HG03025 (cell line): ENCODE measurements around the gene C16orf46.
"Not testable (repeated sequence)": the region's sequence is repeated elsewhere in the genome, so short reads cannot be mapped to it uniquely, and the experiment has no call there.

Source experiments
- ATAC-seq: cut with Tn5 transposase; IDR thresholded peaks from one replicate; pipeline ENCODE4 v1.9.1; 2021; ENCODE audit warnings: mild to moderate bottlenecking, moderate library complexity; ENCODE audit not compliant: unreplicated experiment, low FRiP score

The C16orf46 gene, protein sequence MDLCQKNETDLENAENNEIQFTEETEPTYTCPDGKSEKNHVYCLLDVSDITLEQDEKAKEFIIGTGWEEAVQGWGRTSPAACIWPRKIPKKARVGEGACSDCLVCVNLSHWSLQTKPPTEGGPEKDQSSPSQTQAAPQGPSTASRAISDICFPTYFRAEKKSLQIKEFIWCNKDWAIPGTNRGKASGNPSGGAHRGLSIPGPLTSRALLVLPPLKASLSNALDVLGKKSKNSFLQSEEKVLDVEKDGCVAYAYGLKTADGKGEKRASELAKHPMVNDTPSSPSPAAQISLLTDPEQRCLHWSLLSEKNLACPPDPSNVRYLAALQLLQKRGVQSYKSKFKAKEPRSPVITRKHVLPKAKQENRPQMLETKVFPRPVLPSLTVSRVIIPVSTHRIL

DNA sequence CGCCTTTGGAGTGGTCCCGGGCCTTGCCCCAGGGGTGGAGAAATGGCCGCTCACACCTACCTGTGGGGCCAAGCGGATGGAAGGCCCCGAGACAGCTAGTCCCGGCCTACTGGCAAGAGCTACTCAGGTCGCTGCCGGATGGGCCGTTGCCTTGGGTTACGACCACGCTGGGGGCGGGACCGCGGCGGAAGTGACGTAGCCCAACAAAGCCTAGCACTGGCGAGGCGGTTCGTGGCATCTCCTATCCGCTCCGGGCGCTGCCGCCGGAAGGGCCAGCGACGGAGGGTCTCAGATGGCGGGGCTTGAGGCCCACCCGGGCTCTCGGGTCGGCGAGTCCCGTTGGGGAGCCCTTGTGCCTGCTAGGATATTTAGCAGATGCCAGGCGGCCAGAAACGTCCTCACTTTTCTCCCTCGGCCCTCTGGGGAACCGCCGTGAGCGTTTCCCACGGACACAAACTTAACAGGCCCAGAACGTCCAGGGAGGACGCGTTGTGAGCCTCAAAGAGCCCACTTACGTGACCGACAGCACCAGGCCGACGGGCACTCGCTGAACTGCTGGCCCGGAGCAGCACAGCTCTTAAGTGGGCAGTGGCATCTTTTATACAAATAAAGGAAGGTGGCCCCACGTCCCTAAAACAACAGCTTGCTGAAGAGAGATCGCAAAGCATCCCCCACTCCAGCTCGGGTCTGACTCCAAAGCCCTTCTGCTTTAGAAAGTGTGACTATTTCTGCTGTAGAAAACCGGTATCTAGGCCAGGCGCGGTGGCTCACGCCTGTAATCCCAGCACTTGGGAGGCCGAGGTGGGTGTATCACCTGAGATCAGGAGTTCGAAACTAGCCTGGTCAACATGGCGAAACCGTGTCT is at the start of gene C16orf46:
Gene C16orf46, minus strand, starts transcription at position 163 of the 865 bp plus-strand sequence. CDS start 13,283 bp downstream, outside the sequence.
- peak; percentile 97 for ATAC-seq

- ATAC-seq = no peak
Observed at GRCh38 chr16:81123092-81123852, 46.2 kb upstream of the C16orf46 start.

DNA sequence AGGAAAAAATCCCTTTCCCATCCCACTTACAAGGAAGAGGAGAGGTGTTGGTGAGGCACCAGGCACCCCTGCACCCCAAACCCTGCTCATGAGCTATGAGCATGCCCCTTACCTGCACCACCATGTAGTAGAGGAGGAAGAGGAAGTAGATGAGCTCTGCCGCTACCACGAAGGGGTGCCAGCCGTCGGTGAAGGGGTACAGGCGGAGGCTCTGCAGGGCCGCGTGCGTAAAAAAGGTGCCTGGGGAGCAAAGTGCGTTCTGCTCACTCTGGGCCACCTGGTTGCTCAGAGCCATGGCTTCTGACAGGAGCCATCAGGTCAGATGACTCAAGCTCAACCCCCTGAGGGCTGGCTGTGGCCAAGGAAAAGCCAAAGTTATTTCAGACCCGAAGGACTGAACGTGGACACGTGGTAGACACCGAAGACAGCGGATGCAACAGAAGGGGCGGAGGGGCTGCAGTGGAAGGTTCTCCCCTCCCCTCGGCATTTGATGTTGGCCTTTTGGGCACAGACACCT is 44.5 kb upstream of the C16orf46 start:
- ATAC-seq = no peak

DNA sequence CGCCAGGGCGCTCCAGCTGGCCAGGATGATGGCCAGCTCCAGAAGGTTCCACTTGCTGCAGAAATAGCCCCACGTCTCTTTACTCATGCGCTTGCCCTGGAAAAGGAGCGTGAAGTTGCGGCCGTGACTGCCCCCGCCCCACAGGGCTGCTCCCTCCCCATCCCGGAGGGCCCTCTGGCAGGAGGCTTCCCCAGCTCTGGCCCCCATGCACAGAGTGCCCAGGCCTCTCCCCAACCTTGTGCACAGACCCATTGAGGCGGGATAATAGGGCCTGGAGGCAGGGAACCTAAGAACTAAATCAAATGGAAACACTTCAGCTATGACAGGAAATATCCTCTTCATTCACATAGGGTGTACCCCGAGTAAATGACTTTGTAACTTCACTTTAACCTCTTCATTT is 40.4 kb upstream of the C16orf46 start:
- ATAC-seq = no peak

GRCh38 chr16:81116285-81116684 is 39.2 kb upstream of the C16orf46 start:
- ATAC-seq = no peak

DNA sequence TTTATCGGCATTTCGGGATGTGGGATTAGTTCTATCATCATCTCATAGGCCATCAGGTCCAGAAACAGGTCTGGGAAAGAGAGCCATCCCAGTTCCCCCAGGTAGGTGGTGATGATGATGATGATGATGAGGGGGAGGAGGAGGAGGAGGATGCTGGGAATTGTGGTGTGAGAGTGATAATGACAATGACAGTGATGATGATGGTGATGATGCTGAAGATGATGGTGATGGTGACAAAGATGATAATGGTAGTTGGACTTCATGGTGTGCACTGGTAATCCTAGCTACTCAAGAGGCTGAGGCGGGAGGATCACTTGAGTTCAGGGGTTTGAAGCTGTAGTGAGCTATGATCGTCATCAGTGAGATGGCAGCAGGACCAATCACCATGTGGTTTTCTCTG is 35.4 kb upstream of the C16orf46 start:
- ATAC-seq = no peak

DNA sequence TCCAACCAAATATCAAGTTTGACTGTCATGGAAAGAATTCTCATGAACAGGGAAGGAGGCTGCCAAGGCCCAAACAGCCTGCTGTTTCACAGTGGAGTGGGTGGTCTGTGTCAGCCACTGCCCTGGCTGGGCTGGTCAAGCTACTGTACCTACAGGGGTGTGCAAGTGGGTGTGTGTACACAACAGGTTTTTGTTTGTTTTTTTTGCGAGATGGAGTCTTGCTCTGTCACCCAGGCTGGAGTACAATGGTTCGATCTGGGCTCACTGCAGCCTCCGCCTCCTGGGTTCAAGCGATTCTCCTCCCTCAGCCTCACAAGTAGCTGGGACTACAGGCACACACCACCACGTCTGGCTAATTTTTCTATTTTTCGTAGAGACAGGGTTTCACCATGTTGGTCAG is 32.2 kb upstream of the C16orf46 start:
- not testable (repeated sequence) for ATAC-seq

DNA sequence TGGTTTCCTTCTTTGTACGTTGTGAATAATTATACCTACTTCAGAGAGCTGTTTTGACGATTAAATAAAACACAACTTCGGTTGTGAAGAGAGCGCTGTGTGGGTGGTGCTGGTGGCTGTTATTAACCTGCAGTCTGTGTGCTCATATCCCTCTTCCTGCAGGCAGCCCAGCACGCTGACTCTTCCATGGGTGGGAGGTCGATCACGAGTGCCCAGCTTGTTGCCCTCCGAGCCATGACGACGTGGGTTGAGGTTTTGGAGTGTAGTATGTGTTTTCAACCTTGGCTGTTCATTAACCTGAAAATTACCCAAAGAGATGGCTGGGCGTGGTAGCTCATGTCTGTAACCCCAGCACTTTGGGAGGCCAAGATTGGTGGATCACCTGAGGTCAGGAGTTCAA is 30.5 kb upstream of the C16orf46 start:
- ATAC-seq = no peak

GRCh38 chr16:81106826-81107503 is 29.9 kb upstream of the C16orf46 start:
- ATAC-seq = no peak

DNA sequence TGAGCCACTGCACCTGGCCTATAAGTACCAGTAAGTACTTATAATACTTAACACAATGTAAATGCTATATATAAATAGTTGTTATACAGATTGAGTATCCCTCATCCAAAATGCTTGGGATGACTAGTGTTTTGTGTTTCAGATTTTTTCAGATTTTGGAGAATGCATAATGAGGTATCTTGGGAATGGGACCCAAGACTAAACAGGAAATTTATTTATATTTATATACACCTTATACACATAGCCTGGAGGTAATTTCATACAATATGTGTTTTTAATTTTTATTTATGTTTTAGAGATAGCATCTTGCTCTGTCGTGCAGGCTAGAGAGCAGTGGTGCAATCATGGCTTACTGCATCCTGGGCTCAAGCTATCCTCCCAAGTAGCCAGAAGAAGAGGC is 28.9 kb upstream of the C16orf46 start:
- ATAC-seq = no peak

DNA sequence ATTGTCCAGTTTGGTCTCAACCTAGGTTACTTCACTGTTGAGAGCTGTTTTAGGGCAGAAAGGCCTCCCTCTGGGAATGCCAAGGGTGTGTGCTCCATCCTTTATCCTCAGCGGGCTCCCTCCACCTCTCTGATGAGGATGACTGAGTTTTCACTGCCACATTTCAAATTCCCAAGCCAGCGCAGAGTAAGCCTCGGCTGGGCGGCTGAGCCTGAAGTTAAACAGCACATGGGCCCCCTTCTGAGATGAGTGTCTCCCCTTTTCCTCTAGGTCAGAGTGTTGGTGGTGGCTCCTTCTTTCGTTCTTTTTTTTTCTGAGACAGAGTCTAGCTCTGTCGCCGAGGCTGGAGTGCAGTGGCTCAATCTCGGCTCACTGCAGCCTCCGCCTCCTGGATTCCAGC is 24.7 kb upstream of the C16orf46 start:
- no peak for ATAC-seq

GRCh38 chr16:81099958-81100357 is 22.9 kb upstream of the C16orf46 start:
- ATAC-seq = no peak

GRCh38 chr16:81097230-81097629 is 20.2 kb upstream of the C16orf46 start:
- no peak for ATAC-seq

- no peak for ATAC-seq
Observed at GRCh38 chr16:81096715-81097208, 19.7 kb upstream of the C16orf46 start.

DNA sequence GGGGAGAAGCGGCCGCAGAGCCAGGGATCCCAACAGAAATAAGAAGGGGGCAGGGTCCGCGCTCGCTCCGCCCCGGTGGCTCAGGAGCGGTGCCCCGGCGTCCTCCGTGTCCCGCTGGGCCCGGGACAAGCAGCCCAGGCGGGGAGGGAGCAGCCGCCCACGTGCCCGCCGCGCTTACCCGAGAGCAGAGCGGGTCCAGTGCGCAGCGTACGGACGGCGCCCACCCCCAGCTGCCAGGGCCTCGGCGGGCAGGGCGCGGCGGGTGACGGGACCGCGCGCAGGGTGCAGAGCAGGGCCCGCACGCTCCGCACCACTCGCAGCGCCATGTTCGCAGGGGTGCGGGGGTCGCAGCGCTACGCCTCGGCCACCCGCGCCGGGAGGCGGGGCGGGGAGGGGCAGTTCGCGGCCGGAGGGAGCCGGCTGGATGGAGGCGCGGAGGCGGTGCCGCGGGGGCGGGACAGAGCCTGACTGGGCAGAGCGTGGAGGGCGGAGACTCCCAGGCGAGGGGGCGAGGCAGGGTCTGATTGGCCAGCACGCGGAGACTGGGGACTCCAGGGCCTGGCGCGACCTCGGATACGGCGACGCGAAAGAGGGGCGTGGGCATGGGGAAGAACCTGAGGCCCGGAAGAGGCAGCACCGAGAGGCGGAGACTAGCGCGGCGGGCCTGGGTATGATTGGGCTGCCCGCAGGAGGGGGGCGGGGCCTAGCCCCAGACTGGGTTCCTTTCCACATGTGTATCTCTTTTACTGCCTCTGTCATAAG is 19.1 kb upstream of the C16orf46 start, which contains the start of gene GCSH:
Gene GCSH, minus strand, starts transcription at position 443 of the 762 bp plus-strand sequence. Its CDS starts 117 bp downstream, at position 326.
- peak; percentile 98 for ATAC-seq

- peak; percentile 12 for ATAC-seq
Observed at GRCh38 chr16:81095653-81095952, 18.6 kb upstream of the C16orf46 start.

GRCh38 chr16:81094771-81095251 is 17.8 kb upstream of the C16orf46 start:
- no peak for ATAC-seq

DNA sequence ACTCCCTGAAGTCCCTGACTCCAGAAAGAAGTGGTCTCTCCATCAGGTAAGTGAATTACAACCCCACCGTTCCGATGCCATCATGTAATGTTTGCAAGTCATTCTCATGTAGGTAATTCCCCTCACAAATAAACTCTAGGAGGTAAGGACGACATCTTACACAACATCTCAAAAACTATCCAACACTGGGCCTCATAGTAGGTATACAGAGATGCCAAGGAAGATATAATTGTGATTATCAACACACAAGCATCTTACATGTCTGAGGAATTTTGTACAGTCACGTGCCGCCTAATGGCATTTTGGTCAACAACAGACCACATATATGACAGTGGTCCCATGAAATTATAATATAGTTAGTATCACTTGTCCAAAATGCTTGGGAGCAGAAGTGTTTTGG is 11.8 kb upstream of the C16orf46 start:
- no peak for ATAC-seq

DNA sequence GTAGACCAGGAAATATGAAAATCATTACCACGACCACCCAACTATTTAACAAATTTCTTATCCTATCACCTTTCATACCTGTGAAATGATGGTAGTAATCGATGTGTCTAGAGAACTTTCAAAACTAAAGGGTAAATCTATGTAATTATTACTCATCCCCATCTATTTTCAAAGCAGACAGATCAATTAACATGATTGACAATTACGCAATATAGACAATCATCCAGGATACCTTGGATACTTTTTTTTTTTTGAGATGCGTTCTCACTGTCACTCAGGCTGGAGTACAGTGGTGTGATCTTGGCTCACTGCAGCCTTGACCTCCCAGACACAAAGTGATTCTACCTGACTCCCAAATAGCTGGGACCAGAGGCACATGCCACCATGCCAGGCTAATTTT is 4.0 kb upstream of the C16orf46 start:
- ATAC-seq = no peak
